Mesenchymal stem cell (in vitro differentiated cells and primary cell): ENCODE measurements around the gene SVEP1.

Source experiments
- DNase-seq: peaks from one replicate; pipeline ENCODE4 v3.0.0-alpha.2; 2013
- H2AFZ ChIP-seq: one replicate; pipeline ENCODE4 v1.6.1; 2013; ENCODE audit warnings: low read depth, mild to moderate bottlenecking, control low read depth, inconsistent platforms, low read length, moderate library complexity
- H2AK5ac ChIP-seq: 2 replicates; pipeline ENCODE4 v1.6.1; 2013; ENCODE audit warnings: low read length, moderate library complexity, mild to moderate bottlenecking, inconsistent platforms; ENCODE audit not compliant: severe bottlenecking
- H2BK120ac ChIP-seq: one replicate; pipeline ENCODE4 v1.6.1; 2013; ENCODE audit warnings: low read depth, mild to moderate bottlenecking, inconsistent platforms, low read length, moderate library complexity
- H2BK12ac ChIP-seq, 2 experiments: one replicate each; pipeline ENCODE4 v1.6.1; 2013; ENCODE audit warnings: inconsistent platforms in 2 of 2, low read length in 2 of 2, mild to moderate bottlenecking in 2 of 2, moderate library complexity in 2 of 2, control low read depth in 1 of 2
- H2BK15ac ChIP-seq: one replicate; pipeline ENCODE4 v1.6.1; 2013; ENCODE audit warnings: mild to moderate bottlenecking, low read depth, inconsistent platforms; ENCODE audit not compliant: poor library complexity, severe bottlenecking
- H2BK5ac ChIP-seq: 2 replicates; pipeline ENCODE4 v1.6.1; 2013; ENCODE audit warnings: low read depth, mild to moderate bottlenecking, low read length, control low read depth, inconsistent platforms; ENCODE audit not compliant: poor library complexity, severe bottlenecking
- H3K14ac ChIP-seq, 2 experiments: one replicate each; pipeline ENCODE4 v1.6.1; 2013; ENCODE audit warnings: inconsistent platforms in 2 of 2, low read length in 2 of 2, control low read depth in 1 of 2, mild to moderate bottlenecking in 1 of 2, moderate library complexity in 1 of 2
- H3K18ac ChIP-seq, 2 experiments: one replicate each; pipeline ENCODE4 v1.6.1; 2013; ENCODE audit warnings: inconsistent platforms in 2 of 2, low read length in 2 of 2, control low read depth in 1 of 2, low read depth in 1 of 2, mild to moderate bottlenecking in 1 of 2
- H3K23ac ChIP-seq, 2 experiments: one replicate each; pipeline ENCODE4 v1.6.1; 2013; ENCODE audit warnings: inconsistent platforms in 2 of 2, low read length in 2 of 2, mild to moderate bottlenecking in 2 of 2, moderate library complexity in 2 of 2, control low read depth in 1 of 2
- H3K27ac ChIP-seq: 2 replicates; pipeline ENCODE4 v1.5.1; 2013; ENCODE audit warnings: mild to moderate bottlenecking, moderate library complexity, low read length, control low read depth, inconsistent platforms; ENCODE audit not compliant: poor library complexity, severe bottlenecking
- H3K27me3 ChIP-seq, 2 experiments: 2 replicates each; pipeline versions ENCODE4 v1.6.1 to v1.7.0; 2013; ENCODE audit warnings: low read length in 2 of 2, mild to moderate bottlenecking in 2 of 2, moderate library complexity in 2 of 2, control low read depth in 1 of 2, inconsistent platforms in 1 of 2; ENCODE audit not compliant: control insufficient read depth in 1 of 2, insufficient read depth in 1 of 2
- H3K36me3 ChIP-seq, 2 experiments: 2 replicates each; pipeline versions ENCODE4 v1.6.1 to v1.7.0; 2013; ENCODE audit warnings: low read length in 2 of 2, control low read depth in 1 of 2, inconsistent platforms in 1 of 2, low read depth in 1 of 2, mild to moderate bottlenecking in 1 of 2; ENCODE audit not compliant: insufficient read depth in 2 of 2, control insufficient read depth in 1 of 2
- H3K4ac ChIP-seq, 2 experiments: one replicate each; pipeline ENCODE4 v1.6.1; 2013; ENCODE audit warnings: inconsistent platforms in 2 of 2, low read length in 2 of 2, mild to moderate bottlenecking in 2 of 2, moderate library complexity in 2 of 2, control low read depth in 1 of 2, low read depth in 1 of 2
- H3K4me1 ChIP-seq: 2 replicates; pipeline ENCODE4 v1.6.1; 2013; ENCODE audit warnings: low read depth, low read length, control low read depth; ENCODE audit not compliant: control insufficient read depth, insufficient read depth
- H3K4me2 ChIP-seq: 2 replicates; pipeline ENCODE4 v1.6.1; 2013; ENCODE audit warnings: low read length, mild to moderate bottlenecking, inconsistent platforms; ENCODE audit not compliant: poor library complexity, severe bottlenecking
- H3K4me3 ChIP-seq, 2 experiments: 2 replicates each; pipeline versions ENCODE4 v1.5.1 to v1.7.0; 2013; ENCODE audit warnings: low read length in 2 of 2, mild to moderate bottlenecking in 2 of 2, control low read depth in 1 of 2, low read depth in 1 of 2; ENCODE audit not compliant: insufficient read depth in 1 of 2
- H3K79me1 ChIP-seq: replicated peaks from 2 replicates; pipeline ENCODE4 v1.6.1; 2013; ENCODE audit warnings: mild to moderate bottlenecking, control low read depth, low read length, inconsistent platforms; ENCODE audit not compliant: poor library complexity, severe bottlenecking
- H3K9ac ChIP-seq: 2 replicates; pipeline ENCODE4 v1.7.0; 2013; ENCODE audit warnings: mild to moderate bottlenecking, low read length, moderate library complexity
- H3K9me3 ChIP-seq: 2 replicates; pipeline ENCODE4 v1.7.0; 2013; ENCODE audit warnings: mild to moderate bottlenecking, low read length; ENCODE audit not compliant: control insufficient read depth
- H4K8ac ChIP-seq: one replicate; pipeline ENCODE4 v1.6.1; 2013; ENCODE audit warnings: inconsistent platforms, mild to moderate bottlenecking, low read length, moderate library complexity
- H4K91ac ChIP-seq: one replicate; pipeline ENCODE4 v1.6.1; 2013; ENCODE audit warnings: mild to moderate bottlenecking, low read length, inconsistent platforms
- WGBS: methylation state at CpG from one replicate; pipeline ENCODE4 v1.1.7; 2013; ENCODE audit warnings: mixed read lengths; 5-methylcytosine and 5-hydroxymethylcytosine counted together

Gene SVEP1

GRCh38 chr9:110622368-110622767 is 42.8 kb upstream of the SVEP1 start:
- H4K8ac ChIP-seq = no peak overlapping the region
- H3K4me2 ChIP-seq = no peak overlapping the region
- no peak overlapping the region for H4K91ac ChIP-seq
- DNase-seq = no peak
- H3K9me3 ChIP-seq = no peaks in the 10 kb centered on the region
- H2BK12ac ChIP-seq = peak overlapping the region in 1 of 2 experiments; percentile 72
- H3K79me1 ChIP-seq = no peaks in the 10 kb centered on the region
- peak overlapping the region in 1 of 2 experiments; percentile 26 for H3K4ac ChIP-seq
- H3K18ac ChIP-seq = peak overlapping the region in 1 of 2 experiments; percentile 76
- H3K27ac ChIP-seq = no peak overlapping the region
- H2AFZ ChIP-seq = no peak overlapping the region
- no peaks in the 10 kb centered on the region for H3K36me3 ChIP-seq
- no peak overlapping the region for H2AK5ac ChIP-seq
- WGBS = 70% methylated on average over 1 of the region's 2 CpGs
- H3K14ac ChIP-seq = no peak overlapping the region
- no peak overlapping the region for H2BK5ac ChIP-seq
- peak overlapping the region in 1 of 2 experiments; percentile 80 for H3K23ac ChIP-seq
- no peak overlapping the region for H3K9ac ChIP-seq
- no peak overlapping the region for H2BK120ac ChIP-seq
- H3K4me1 ChIP-seq = peaks cover 2% of the 10 kb centered on the region
- H3K4me3 ChIP-seq = no peak overlapping the region
- H3K27me3 ChIP-seq = no peaks in the 10 kb centered on the region
- no peak overlapping the region for H2BK15ac ChIP-seq

- Histone ChIP-seq H4K8ac (no peak overlapping the region), H2AFZ (no peak overlapping the region), H3K4me3 (no peak overlapping the region), H2BK12ac (no peak overlapping the region), H3K36me3 (no peaks in the 10 kb centered on the region), H3K27ac (no peak overlapping the region), H3K9ac (peak overlapping the region; percentile 44), H2BK15ac (no peak overlapping the region), H3K4me2 (no peak overlapping the region), H3K23ac (no peak overlapping the region), H3K14ac (no peak overlapping the region), H3K9me3 (no peaks in the 10 kb centered on the region), H2AK5ac (no peak overlapping the region), H3K79me1 (no peaks in the 10 kb centered on the region), H2BK5ac (no peak overlapping the region), H3K4ac (no peak overlapping the region), H3K18ac (no peak overlapping the region), H3K4me1 (no peaks in the 10 kb centered on the region), H2BK120ac (no peak overlapping the region), H3K27me3 (no peaks in the 10 kb centered on the region), H4K91ac (no peak overlapping the region)
- 67% methylated on average over 1 of the region's 3 CpGs for WGBS
- no peak for DNase-seq
Measured at GRCh38 chr9:110620726-110621125, 41.2 kb upstream of the SVEP1 start.

- Histone ChIP-seq H2BK15ac (no peak overlapping the region), H3K14ac (no peak overlapping the region), H3K18ac (no peak overlapping the region), H2AFZ (no peak overlapping the region), H3K4me2 (no peak overlapping the region), H3K36me3 (no peaks in the 10 kb centered on the region), H2BK12ac (no peak overlapping the region), H3K9ac (peak overlapping the region; percentile 44), H3K9me3 (no peaks in the 10 kb centered on the region), H3K27me3 (no peaks in the 10 kb centered on the region), H3K4ac (no peak overlapping the region), H2AK5ac (no peak overlapping the region), H3K79me1 (no peaks in the 10 kb centered on the region), H3K4me3 (no peak overlapping the region), H3K27ac (no peak overlapping the region), H2BK5ac (no peak overlapping the region), H3K23ac (no peak overlapping the region), H4K8ac (no peak overlapping the region), H2BK120ac (no peak overlapping the region), H4K91ac (no peak overlapping the region), H3K4me1 (no peaks in the 10 kb centered on the region)
- peak; percentile 44 for DNase-seq
Measured at GRCh38 chr9:110619831-110620230, 40.3 kb upstream of the SVEP1 start.

GRCh38 chr9:110615498-110615897 is 36.0 kb upstream of the SVEP1 start:
- no peaks in the 10 kb centered on the region for H3K79me1 ChIP-seq
- no peaks in the 10 kb centered on the region for H3K27me3 ChIP-seq
- H2AK5ac ChIP-seq = no peak overlapping the region
- H3K4me3 ChIP-seq = no peak overlapping the region
- no peaks in the 10 kb centered on the region for H3K36me3 ChIP-seq
- no peak overlapping the region for H2AFZ ChIP-seq
- no peaks in the 10 kb centered on the region for H3K4me1 ChIP-seq
- 84% methylated on average over 4 of the region's 4 CpGs for WGBS
- no peak overlapping the region for H3K14ac ChIP-seq
- no peak overlapping the region for H3K4ac ChIP-seq
- H3K9ac ChIP-seq = no peak overlapping the region
- no peak overlapping the region for H2BK120ac ChIP-seq
- no peak overlapping the region for H3K18ac ChIP-seq
- H4K91ac ChIP-seq = no peak overlapping the region
- H3K23ac ChIP-seq = no peak overlapping the region
- H2BK12ac ChIP-seq = peak overlapping the region in 1 of 2 experiments; percentile 19
- H3K9me3 ChIP-seq = no peaks in the 10 kb centered on the region
- DNase-seq = no peak
- no peak overlapping the region for H3K4me2 ChIP-seq
- H3K27ac ChIP-seq = no peak overlapping the region
- H4K8ac ChIP-seq = no peak overlapping the region
- H2BK15ac ChIP-seq = no peak overlapping the region
- H2BK5ac ChIP-seq = no peak overlapping the region
